EL (cell line): ENCODE measurements around the gene ERAS.

ENCODE experiments used
- DNase-seq: peaks from one replicate; pipeline ENCODE4 v3.0.0-alpha.2; 2016

Gene ERAS

GRCh38 chrX:48826135-48826875, at the start of gene ERAS:
Gene ERAS (plus strand): TSS chrX:48826513. CDS start chrX:48829124, 2,611 bp downstream.
- DNase-seq, result no peak

- DNase-seq, result no peak
These were observed 49.4 kb upstream of the ERAS start for GRCh38 chrX:48776818-48777439.

- DNase-seq, result no peak
These were observed 46.9 kb upstream of the ERAS start for GRCh38 chrX:48779399-48779798.

GRCh38 chrX:48781705-48782104, 44.6 kb upstream of the ERAS start:
- DNase-seq, result no peak

DNA sequence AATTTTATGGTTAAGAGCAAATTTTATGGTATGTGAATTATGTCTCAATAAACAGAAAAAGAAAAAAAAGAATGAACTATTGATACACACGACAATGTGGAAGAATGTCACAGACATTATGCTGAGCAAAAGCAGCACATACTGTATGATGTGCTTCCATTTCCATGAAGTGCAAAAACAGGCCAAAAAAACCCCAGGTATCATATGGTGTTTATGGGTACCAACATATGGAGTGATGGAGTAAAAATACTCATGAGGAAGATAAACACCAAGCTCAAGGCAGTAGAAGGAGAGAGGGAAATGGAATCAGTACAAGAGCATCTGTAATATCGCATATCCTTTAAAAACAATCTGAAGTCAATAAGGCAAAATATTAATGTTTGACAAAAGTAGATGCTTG, 44.1 kb upstream of the ERAS start:
- no peak for DNase-seq

DNA sequence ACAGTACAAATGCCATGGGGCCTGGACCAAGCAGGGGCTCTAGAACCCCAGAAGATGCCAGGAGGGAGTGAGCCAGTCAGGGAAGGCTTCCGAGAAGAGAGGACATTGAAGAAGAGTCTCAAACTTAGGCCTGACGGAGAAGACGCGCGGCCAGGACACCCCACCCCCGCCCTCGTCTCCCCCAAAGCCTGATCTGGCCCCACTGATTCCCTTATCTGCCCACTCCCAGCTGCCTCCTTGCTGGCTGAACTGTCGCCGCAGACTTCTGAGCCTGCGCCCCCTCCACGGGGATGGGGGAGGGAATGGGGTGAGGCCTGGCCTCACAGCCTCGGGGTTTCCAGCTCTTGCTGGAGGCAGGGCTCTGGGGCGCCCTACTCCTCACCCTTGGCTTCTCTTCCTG, 43.5 kb upstream of the ERAS start:
- DNase-seq, result no peak

DNA sequence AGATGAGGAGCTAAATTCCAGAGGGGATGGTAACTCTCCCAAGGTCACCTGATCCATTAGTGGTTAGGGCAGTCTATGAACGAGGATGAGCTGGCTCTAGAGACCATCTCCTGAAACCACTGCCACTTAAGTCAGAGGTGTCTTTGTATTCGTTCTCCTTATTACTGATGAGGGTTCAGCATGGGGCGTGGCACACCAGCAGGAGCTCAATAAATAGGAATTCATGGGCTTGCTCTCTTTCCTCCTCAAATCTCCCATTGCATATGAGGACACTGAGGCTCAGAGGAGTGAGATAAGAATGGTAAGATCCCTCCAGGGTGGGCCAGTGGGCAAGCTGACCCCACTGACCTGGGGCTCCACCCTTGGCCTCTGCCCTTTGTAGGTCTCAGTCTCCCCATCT, 41.6 kb upstream of the ERAS start:
- no peak for DNase-seq

- no peak for DNase-seq
These were observed 41.1 kb upstream of the ERAS start for GRCh38 chrX:48785186-48785539.

- DNase-seq, result no peak
These were observed 40.6 kb upstream of the ERAS start for GRCh38 chrX:48785540-48786214.

DNA sequence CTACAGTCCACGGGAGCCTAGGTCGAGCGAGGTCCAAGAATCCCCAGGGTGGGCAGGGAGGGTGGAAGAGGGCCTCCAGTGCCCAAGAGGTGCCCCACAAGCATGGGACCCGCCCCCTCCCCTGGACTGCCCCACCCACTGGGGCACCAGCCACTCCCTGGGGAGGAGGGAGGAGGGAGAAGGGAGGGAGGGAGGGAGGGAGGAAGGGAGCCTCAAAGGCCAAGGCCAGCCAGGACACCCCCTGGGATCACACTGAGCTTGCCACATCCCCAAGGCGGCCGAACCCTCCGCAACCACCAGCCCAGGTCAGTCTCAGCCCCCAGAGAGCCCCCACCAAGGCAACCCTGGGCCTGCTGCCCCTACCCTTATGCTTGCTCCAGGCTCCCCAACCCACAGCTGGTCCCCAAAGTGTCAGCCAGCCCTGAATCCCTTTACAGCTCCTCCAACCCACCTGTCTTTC, 39.9 kb upstream of the ERAS start, which contains the start of gene GATA1:
Gene GATA1, plus strand, starts transcription at position 250 of the 460 bp plus-strand sequence. CDS start 4,520 bp downstream, outside the sequence.
- DNase-seq, result no peak

DNA sequence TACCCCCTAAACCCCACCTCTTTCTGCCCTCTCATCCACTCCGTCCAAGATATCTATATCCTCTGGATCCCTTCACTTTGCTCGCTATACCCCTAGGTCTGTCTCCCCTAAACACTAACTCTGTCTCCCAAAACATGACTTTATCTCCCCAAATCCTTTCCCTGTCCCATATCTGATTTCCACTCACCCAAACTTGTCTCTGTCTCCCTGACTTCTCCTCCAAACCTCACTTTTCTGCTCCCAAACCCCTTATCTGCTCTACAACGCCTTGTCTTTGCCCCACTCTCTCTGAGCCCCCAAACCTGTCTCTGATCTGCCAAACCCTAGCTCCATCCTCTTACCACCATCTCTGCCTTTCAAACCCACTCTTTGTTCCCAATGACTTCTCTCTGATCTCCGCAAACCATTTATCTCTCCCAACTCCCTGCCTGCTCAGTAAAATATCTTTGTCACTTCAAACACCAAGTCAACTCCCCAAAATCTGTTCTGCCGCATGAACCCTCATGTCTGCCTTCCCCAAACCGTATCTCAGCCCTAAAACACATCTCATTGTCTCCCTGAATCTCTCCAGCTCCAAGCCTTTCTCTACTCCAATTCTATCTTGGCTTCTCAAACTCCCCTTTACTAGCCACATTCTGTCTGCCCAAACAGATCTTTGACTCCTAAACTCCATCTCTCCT, 39.3 kb upstream of the ERAS start:
- no peak for DNase-seq

- no peak for DNase-seq
These were observed 38.5 kb upstream of the ERAS start for GRCh38 chrX:48787505-48788443.

GRCh38 chrX:48789366-48790220, 36.7 kb upstream of the ERAS start:
- DNase-seq, result no peak

- no peak for DNase-seq
These were observed 35.8 kb upstream of the ERAS start for GRCh38 chrX:48790477-48790876.

DNA sequence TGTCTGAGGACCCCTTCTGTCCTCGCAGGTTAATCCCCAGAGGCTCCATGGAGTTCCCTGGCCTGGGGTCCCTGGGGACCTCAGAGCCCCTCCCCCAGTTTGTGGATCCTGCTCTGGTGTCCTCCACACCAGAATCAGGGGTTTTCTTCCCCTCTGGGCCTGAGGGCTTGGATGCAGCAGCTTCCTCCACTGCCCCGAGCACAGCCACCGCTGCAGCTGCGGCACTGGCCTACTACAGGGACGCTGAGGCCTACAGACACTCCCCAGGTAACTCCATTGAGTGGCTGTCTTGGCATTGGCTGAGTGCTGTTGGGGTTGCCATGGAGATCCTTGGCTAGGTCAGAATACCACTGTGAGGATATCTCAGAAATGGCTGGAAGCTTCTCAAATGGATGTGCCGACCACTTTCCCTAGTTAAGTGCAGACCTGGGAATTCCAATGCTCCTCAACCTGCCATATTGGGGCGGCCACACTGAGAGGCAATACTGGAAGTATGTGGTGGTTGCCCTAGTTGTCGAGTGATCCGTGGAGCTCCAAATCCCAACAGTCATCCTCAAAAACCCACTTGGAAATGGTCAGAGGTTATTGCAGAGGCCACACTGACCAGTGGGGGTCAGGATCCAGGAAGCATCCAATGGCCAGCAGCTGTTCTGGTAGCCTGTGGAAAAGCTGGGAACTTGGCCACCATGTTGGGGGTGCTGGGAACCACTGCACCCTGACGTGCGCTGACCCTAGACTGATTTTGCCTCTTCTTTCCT, 35.1 kb upstream of the ERAS start:
- DNase-seq, result no peak

DNA sequence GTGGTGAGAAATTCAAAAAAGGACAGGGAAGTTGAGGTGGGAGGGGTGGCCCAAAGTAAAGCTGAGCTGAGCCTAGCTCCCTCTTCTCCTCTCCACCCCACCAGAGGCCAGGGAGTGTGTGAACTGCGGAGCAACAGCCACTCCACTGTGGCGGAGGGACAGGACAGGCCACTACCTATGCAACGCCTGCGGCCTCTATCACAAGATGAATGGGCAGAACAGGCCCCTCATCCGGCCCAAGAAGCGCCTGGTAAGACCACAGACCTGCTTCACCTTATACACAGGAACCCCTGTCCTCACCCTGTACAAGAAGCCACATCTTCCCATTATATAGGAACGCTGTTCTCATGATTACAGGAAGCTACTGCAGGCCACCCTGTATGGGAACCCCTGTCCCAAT, 34.1 kb upstream of the ERAS start:
- DNase-seq, result no peak

GRCh38 chrX:48793935-48794334, 32.4 kb upstream of the ERAS start:
- DNase-seq, result no peak

DNA sequence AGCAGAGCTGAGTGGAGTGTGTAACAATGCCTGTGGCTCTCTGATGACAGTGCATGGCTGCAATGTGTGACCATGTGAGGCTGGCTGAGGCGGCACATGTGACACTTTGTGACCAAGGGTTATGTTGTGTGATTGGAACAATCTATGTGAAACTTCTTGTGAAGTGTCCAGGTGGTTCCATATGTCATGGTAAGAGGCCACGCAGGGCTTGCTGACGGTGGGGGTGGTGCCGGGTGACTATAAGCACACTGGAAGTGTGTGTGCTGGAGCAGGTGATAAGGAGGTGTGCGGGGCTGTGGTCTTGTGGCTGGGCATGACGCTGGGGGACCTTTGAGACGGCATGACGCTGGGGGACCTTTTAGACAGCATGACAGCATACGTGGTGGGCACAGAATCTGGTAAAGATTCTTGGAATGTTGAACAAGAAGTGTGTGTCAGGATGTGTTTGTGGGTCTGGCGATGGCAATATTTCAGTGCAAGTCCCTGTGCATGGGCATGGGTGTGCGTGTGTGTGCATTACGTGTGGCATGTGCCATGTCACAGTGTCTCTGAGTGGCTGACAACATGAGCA, 31.9 kb upstream of the ERAS start:
- no peak for DNase-seq

- DNase-seq, result peak; percentile 62
These were observed 31.3 kb upstream of the ERAS start for GRCh38 chrX:48794911-48795515.

DNA sequence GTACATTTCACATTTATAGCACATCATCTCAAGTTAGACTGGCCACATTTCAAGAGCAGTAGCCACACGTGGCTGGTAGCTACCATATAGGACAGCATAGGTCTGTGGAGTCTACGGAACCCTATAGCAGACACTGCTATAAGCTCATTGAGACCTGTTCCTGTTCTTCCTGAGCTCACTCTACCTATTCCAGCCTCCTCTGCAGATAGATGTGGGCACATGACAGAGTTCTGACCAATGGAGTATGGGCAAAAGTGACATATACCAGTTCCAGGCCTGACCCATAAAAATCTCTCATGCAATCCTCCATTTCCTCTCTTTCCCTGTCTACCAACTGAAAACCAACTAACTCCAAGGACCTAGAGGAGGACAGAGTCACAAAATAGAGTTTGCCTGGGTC, 28.0 kb upstream of the ERAS start:
- DNase-seq, result no peak
